ENCODE results near the gene PTPRG. TPM values are rescaled to one million over a fixed set of nuclear protein-coding genes. Genes with fewer than 3 reads are reported as not detected.
A peak's percentile ranks its signal among the peaks of the same experiment; 100 is the strongest.

PTPRG gene
- total and polyA plus RNA-seq, 2 of the 13 experiments (the other 11 are each of a cell fraction or from before 2014, with no cell fraction given): 8.0 to 25.3 TPM

- no peaks in the 10 kb centered on the region for H4K20me1 ChIP-seq (ENCODE audit: insufficient read depth, low read length)
- FAIRE-seq (no peak), DNase-seq (ENCODE audit: low spot score) (no peak), ATAC-seq (no peak)
- H3K9me3 ChIP-seq (ENCODE audit: low read length): no peaks in the 10 kb centered on the region
- H3K4me2 ChIP-seq (ENCODE audit: low read depth, low read length): no peak overlapping the region
- peaks cover 35% of the 10 kb centered on the region for H3K4me1 ChIP-seq (ENCODE audit: insufficient read depth, low read length)
- peaks cover 20% of the 10 kb centered on the region for H3K79me2 ChIP-seq (ENCODE audit: insufficient read depth, low read length)
- BruUV-seq (replicated peaks): no TSS peak
- in situ Hi-C loops (cut with HindIII; ENCODE audit: extremely low pct_ligation_motif_present, low pct_unique_long_range_greater_than_20kb): no loop called here
- no peak overlapping the region for H3K9ac ChIP-seq (ENCODE audit: insufficient read depth, low read depth, low read length)
- ChIA-PET CTCF (ENCODE audit: low intra/inter-chr PET ratio, low total read pairs) (no interaction called here), POLR2A (no interaction called here)
- TF ChIP-seq MAFK (conservative IDR thresholded peaks at IDR 0.05 in 1 of 2, IDR thresholded peaks at IDR 0.05 in 1 of 2; ENCODE audit: low read length in 2 of 2): peak; percentile 6 to 57; a peak in 1 of 4 replicates
- no peak for TF ChIP-seq YY1 (IDR thresholded peaks at IDR 0.05; ENCODE audit: insufficient read depth, insufficient replicate concordance, low read depth, low read length)
- TF ChIP-seq MAFF (IDR thresholded peaks at IDR 0.05; ENCODE audit: low read depth, low read length): 0 out of 2 replicates have a peak, but pooled peaks have one; percentile 11
- H3K4me3 ChIP-seq (replicated peaks in 1 of 3; ENCODE audit: insufficient read depth in 1 of 3, low read depth in 2 of 3, low read length in 3 of 3): no peak overlapping the region
- WGBS (ENCODE audit: low lambda C conversion rate): 94% methylated on average over 8 of the region's 13 CpGs
- H3K27me3 ChIP-seq (ENCODE audit: control insufficient read depth in 1 of 2, insufficient read depth in 2 of 2, low read length in 2 of 2): no peaks in the 10 kb centered on the region
- H3K27ac ChIP-seq (ENCODE audit: extremely low read length, insufficient read depth, low read length): no peak overlapping the region
- no peak overlapping the region for H2AFZ ChIP-seq (ENCODE audit: low read length)
- intact Hi-C loops (cut with micrococcal nuclease; ENCODE audit: unreplicated experiment): no loop called here
- H3K36me3 ChIP-seq (replicated peaks in 1 of 2; ENCODE audit: control insufficient read depth in 1 of 2, insufficient read depth in 2 of 2, low read length in 2 of 2): peaks cover 0 to 4% of the 10 kb centered on the region in 2 experiments; a peak in 3 of 5 replicates
Measured at GRCh38 chr3:61688307-61688984, 127.1 kb downstream of the PTPRG start.

- Histone ChIP-seq H3K4me2 (ENCODE audit: low read depth, low read length) (no peak overlapping the region), H3K4me3 (replicated peaks in 1 of 3; ENCODE audit: insufficient read depth in 1 of 3, low read depth in 2 of 3, low read length in 3 of 3) (no peak overlapping the region), H3K27me3 (ENCODE audit: control insufficient read depth in 1 of 2, insufficient read depth in 2 of 2, low read length in 2 of 2) (no peaks in the 10 kb centered on the region), H3K9ac (ENCODE audit: insufficient read depth, low read depth, low read length) (no peak overlapping the region), H4K20me1 (ENCODE audit: insufficient read depth, low read length) (no peaks in the 10 kb centered on the region), H3K79me2 (ENCODE audit: insufficient read depth, low read length) (peaks cover 20% of the 10 kb centered on the region), H2AFZ (ENCODE audit: low read length) (no peak overlapping the region), H3K4me1 (ENCODE audit: insufficient read depth, low read length) (peaks cover 35% of the 10 kb centered on the region), H3K27ac (ENCODE audit: extremely low read length, insufficient read depth, low read length) (no peak overlapping the region), H3K36me3 (replicated peaks in 1 of 2; ENCODE audit: control insufficient read depth in 1 of 2, insufficient read depth in 2 of 2, low read length in 2 of 2) (peaks cover 0 to 4% of the 10 kb centered on the region in 2 experiments; a peak in 3 of 5 replicates), H3K9me3 (ENCODE audit: low read length) (no peaks in the 10 kb centered on the region)
- DNase-seq (ENCODE audit: low spot score): no peak
- FAIRE-seq: no peak
- BruUV-seq (replicated peaks): no TSS peak
- in situ Hi-C loops (cut with HindIII; ENCODE audit: extremely low pct_ligation_motif_present, low pct_unique_long_range_greater_than_20kb) (no loop called here), intact Hi-C loops (cut with micrococcal nuclease; ENCODE audit: unreplicated experiment) (no loop called here)
- CTCF ChIA-PET (ENCODE audit: low intra/inter-chr PET ratio, low total read pairs): no interaction called here
- TF ChIP-seq ZNF570 (CRISPR knock-in tag; IDR thresholded peaks at IDR 0.05; ENCODE audit: borderline replicate concordance): no peak
- ATAC-seq: no peak
- POLR2A ChIA-PET: no interaction called here
- WGBS (ENCODE audit: low lambda C conversion rate): 98% methylated on average over 5 of the region's 5 CpGs
Measured at GRCh38 chr3:61690016-61690415, 128.6 kb downstream of the PTPRG start.

Measured in HepG2 (cell line).